PC-3 (cell line): ENCODE data around the gene IGFALS. TPM values are rescaled to one million over a fixed set of nuclear protein-coding genes. Genes with fewer than 3 reads are reported as not detected.

ENCODE experiments used
- ATAC-seq: fragments of 200-7000 bp; cut with Tn5 transposase; 2 replicates; pipeline ENCODE4 v1.9.1; 2020; ENCODE audit warnings: mild to moderate bottlenecking, moderate library complexity
- BruUV-seq: library from RNA; stranded (reverse); fragments of 400-500 nt; replicated peaks from 2 replicates; lab custom pipeline; 2021; lab: Mats Ljungman, UMichigan
- CTCF ChIA-PET: fragments of 300-600 bp; sonication (Branson Sonifier 250); formaldehyde crosslinking; loops from one replicate; lab custom pipeline; 2022; ENCODE audit warnings: antibody characterized with exemption; lab: Charles Lee
- POLR2A ChIA-PET: fragments of 300-600 bp; sonication (Branson Sonifier 250); formaldehyde crosslinking; loops from one replicate; lab custom pipeline; 2022; ENCODE audit warnings: antibody characterized with exemption; ENCODE audit not compliant: unreplicated experiment; lab: Charles Lee
- DNase-seq: peaks from one replicate; pipeline ENCODE4 v3.0.0-alpha.2; 2015
- H2AFZ ChIP-seq: fragments of 300-600 bp; sonication (generic); 2 replicates; pipeline ENCODE4 v1.6.0; 2016; ENCODE audit warnings: antibody characterized with exemption, low read length
- H3F3A ChIP-seq: fragments of 300-600 bp; sonication (generic); one replicate; pipeline ENCODE4 v1.6.0; 2017; ENCODE audit warnings: antibody characterized with exemption, low read length, control low read depth, mild to moderate bottlenecking; ENCODE audit not compliant: unreplicated experiment
- H3K27ac ChIP-seq: fragments of 300-600 bp; sonication (generic); 2 replicates; pipeline ENCODE4 v1.5.1; 2016; ENCODE audit warnings: mild to moderate bottlenecking, low read length
- H3K27me3 ChIP-seq: fragments of 300-600 bp; sonication (generic); 2 replicates; pipeline ENCODE4 v1.6.1; 2016; ENCODE audit warnings: low read length, mixed read lengths
- H3K36me3 ChIP-seq: fragments of 300-600 bp; sonication (generic); 2 replicates; pipeline ENCODE4 v1.6.1; 2016; ENCODE audit warnings: low read depth, mixed run types, low read length, mixed read lengths
- H3K4me1 ChIP-seq: fragments of 300-600 bp; sonication (generic); 2 replicates; pipeline ENCODE4 v1.5.1; 2016; ENCODE audit warnings: low read length; ENCODE audit not compliant: insufficient read depth
- H3K4me2 ChIP-seq: fragments of 300-600 bp; sonication (generic); 2 replicates; pipeline ENCODE4 v1.6.0; 2016; ENCODE audit warnings: low read length
- H3K4me3 ChIP-seq: fragments of 300-600 bp; sonication (generic); 2 replicates; pipeline ENCODE4 v1.5.1; 2016; ENCODE audit warnings: mild to moderate bottlenecking, low read length, mixed read lengths
- H3K79me2 ChIP-seq: fragments of 300-600 bp; sonication (generic); 2 replicates; pipeline ENCODE4 v1.6.1; 2017; ENCODE audit warnings: low read length, mixed read lengths
- H3K9ac ChIP-seq: fragments of 300-600 bp; sonication (generic); 2 replicates; pipeline ENCODE4 v1.6.0; 2016; ENCODE audit warnings: mild to moderate bottlenecking, low read length
- H3K9me2 ChIP-seq: fragments of 300-600 bp; sonication (generic); replicated peaks from 2 replicates; pipeline ENCODE4 v1.6.1; 2016; ENCODE audit warnings: mixed run types, low read length, mixed read lengths
- H3K9me3 ChIP-seq: fragments of 300-600 bp; sonication (generic); 2 replicates; pipeline ENCODE4 v1.6.1; 2016; ENCODE audit warnings: low read length, mixed read lengths
- H4K20me1 ChIP-seq: fragments of 300-600 bp; sonication (generic); 2 replicates; pipeline ENCODE4 v1.6.1; 2016; ENCODE audit warnings: low read length, mixed read lengths
- EZH2 ChIP-seq: fragments of 300-600 bp; sonication (generic); IDR thresholded peaks from one replicate; pipeline ENCODE4 v1.6.1; 2017; ENCODE audit warnings: antibody characterized with exemption, mild to moderate bottlenecking, low read length; ENCODE audit not compliant: unreplicated experiment
- EZH2phosphoT487 ChIP-seq: fragments of 300-600 bp; sonication (generic); IDR thresholded peaks from 2 replicates; pipeline ENCODE4 v1.6.1; 2018; ENCODE audit warnings: mild to moderate bottlenecking, antibody characterized with exemption, low read length, borderline replicate concordance
- intact Hi-C: fragments of 100-400 bp; cut with micrococcal nuclease; formaldehyde crosslinking; loops from 2 replicates; pipeline ENCODE4 v1.9.0; 2023
- total RNA-seq: library from RNA; depleted of rRNA; stranded (reverse); fragments of >200 nt; gene quantifications from 2 replicates; pipeline ENCODE4 v1.2.3, GENCODE V29; 2014
- TF ChIP-seq, protein P1 (sequence below): fragments of 300-600 bp; sonication (generic); conservative IDR thresholded peaks from 2 replicates; pipeline ENCODE4 v1.5.1; 2017; ENCODE audit warnings: antibody characterized with exemption, low read depth, mild to moderate bottlenecking, low read length

IGFALS gene
- total RNA-seq, 1 experiment from 2014 or later, result not detected

DNA sequence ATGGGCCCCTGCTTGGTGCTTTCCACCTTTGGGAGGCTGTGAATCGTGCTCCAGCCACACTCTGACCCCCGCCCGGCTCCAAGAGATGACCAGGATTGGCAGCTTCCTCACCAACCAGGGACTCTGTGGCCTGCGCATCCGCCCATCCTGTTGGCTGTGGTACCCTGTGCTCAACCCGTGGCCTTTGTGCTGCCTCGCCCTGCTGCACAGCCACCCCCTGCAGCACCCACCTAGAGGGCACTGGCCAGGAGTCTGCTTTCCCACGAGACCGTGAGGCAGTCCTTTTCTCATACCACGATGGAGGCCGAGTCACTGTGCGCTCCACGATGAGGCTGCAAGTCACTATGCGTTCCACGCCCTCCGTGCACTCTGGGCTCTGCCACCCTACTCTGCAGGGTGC is 41.6 kb downstream of the IGFALS start:
- ATAC-seq, result no peak
- intact Hi-C loops, result no loop called here
- no peaks in the 10 kb centered on the region for H3K4me1 ChIP-seq
- ChIA-PET POLR2A (no interaction called here), CTCF (no interaction called here)
- no TSS peak for BruUV-seq
- H3K36me3 ChIP-seq, result no peaks in the 10 kb centered on the region
- no peaks in the 10 kb centered on the region for H3K9me3 ChIP-seq
- H3K27ac ChIP-seq, result no peak overlapping the region
- H3K9ac ChIP-seq, result no peak overlapping the region
- H3K9me2 ChIP-seq, result no peaks in the 10 kb centered on the region
- no peaks in the 10 kb centered on the region for H4K20me1 ChIP-seq
- no peak overlapping the region for H2AFZ ChIP-seq
- no peak for DNase-seq
- no peak overlapping the region for H3K4me2 ChIP-seq
- TF ChIP-seq EZH2phosphoT487 (no peak), EZH2 (no peak)
- TF ChIP-seq, protein P1, sequence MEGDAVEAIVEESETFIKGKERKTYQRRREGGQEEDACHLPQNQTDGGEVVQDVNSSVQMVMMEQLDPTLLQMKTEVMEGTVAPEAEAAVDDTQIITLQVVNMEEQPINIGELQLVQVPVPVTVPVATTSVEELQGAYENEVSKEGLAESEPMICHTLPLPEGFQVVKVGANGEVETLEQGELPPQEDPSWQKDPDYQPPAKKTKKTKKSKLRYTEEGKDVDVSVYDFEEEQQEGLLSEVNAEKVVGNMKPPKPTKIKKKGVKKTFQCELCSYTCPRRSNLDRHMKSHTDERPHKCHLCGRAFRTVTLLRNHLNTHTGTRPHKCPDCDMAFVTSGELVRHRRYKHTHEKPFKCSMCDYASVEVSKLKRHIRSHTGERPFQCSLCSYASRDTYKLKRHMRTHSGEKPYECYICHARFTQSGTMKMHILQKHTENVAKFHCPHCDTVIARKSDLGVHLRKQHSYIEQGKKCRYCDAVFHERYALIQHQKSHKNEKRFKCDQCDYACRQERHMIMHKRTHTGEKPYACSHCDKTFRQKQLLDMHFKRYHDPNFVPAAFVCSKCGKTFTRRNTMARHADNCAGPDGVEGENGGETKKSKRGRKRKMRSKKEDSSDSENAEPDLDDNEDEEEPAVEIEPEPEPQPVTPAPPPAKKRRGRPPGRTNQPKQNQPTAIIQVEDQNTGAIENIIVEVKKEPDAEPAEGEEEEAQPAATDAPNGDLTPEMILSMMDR, result no peak
- no peaks in the 10 kb centered on the region for H3F3A ChIP-seq
- H3K79me2 ChIP-seq, result no peaks in the 10 kb centered on the region
- no peaks in the 10 kb centered on the region for H3K27me3 ChIP-seq
- no peak overlapping the region for H3K4me3 ChIP-seq

DNA sequence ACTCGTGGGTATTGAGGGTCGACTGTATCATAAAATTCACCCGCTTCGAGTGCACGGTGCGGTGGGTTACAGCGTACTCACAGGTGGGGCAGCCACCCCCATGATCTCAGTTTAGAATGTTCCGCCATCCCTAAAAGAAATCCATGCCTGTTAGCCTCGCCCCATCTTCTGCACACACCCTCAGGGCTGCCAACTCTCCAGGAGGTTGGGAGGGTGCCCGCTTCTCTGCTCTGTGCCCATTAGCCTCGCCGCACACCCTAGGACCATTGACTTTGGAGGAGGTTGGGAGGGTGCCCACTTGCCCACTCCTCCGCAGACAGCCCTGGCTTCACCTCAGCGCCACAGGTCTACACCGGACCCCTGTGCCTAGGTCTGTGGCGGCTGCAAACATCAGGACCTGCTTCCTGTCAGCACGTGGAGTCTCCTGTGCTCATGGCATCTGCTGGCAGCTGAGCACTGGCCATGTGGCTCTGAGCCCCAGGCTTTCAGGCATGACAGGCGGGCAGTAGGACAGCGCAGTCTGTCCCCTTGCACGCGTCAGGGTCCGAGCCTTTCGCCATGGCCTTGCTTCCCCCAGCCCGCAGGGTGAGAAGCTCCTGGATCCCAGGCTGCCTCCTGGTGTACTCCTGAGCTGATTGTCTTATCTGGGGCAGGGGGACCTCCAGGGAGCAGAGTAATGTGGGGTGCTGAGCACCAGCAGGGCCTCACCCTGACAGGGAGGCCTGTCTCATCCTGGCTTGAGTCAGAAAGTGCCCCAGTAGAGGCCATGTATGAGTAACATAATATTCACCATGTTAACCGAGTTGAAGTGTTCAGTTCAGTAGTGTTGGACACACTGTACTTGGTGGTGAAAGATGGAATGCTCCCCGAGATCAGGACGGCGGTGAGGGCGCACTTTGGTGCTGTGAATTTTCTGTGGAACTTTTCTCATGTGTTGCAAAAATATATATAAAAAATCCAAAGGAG is 44.1 kb downstream of the IGFALS start:
- ChIA-PET CTCF (no interaction called here), POLR2A (no interaction called here)
- Histone ChIP-seq H3K27ac (no peak overlapping the region), H3K4me1 (no peaks in the 10 kb centered on the region), H3K79me2 (no peaks in the 10 kb centered on the region), H3K27me3 (no peaks in the 10 kb centered on the region), H2AFZ (no peak overlapping the region), H3F3A (no peaks in the 10 kb centered on the region), H3K9me2 (no peaks in the 10 kb centered on the region), H3K4me2 (no peak overlapping the region), H3K9me3 (no peaks in the 10 kb centered on the region), H3K4me3 (no peak overlapping the region), H3K9ac (no peak overlapping the region), H3K36me3 (no peaks in the 10 kb centered on the region), H4K20me1 (no peaks in the 10 kb centered on the region)
- ATAC-seq (no peak), DNase-seq (no peak)
- intact Hi-C loops, result no loop called here
- BruUV-seq, result no TSS peak
- TF ChIP-seq, protein P1, result no peak
- no peak for TF ChIP-seq EZH2
- no peak for TF ChIP-seq EZH2phosphoT487

DNA sequence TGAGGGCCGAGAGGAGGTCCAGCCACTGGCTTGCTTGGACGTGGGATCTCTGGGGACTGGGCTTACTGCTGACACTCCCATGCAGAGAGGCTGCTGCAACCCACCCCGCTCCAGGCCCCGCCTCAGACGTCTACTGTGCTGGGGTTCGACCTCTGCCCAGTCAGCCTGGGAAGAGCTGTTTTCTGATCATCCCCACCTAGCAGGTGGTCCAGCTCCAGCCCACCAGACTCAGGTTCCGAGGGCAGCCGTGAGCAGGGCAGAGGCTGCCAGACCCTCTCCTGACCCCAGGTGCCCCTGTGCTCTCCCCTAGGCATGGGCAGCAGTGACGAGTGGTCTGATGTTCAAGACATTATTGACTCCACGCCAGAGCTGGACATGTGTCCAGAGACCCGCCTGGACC is 45.6 kb downstream of the IGFALS start:
- Histone ChIP-seq H3K9me3 (no peaks in the 10 kb centered on the region), H3K4me2 (no peak overlapping the region), H3K36me3 (no peaks in the 10 kb centered on the region), H3F3A (no peaks in the 10 kb centered on the region), H2AFZ (no peak overlapping the region), H4K20me1 (no peaks in the 10 kb centered on the region), H3K79me2 (no peaks in the 10 kb centered on the region), H3K4me1 (no peaks in the 10 kb centered on the region), H3K4me3 (no peak overlapping the region), H3K9me2 (no peaks in the 10 kb centered on the region), H3K27me3 (no peaks in the 10 kb centered on the region), H3K9ac (no peak overlapping the region), H3K27ac (no peak overlapping the region)
- intact Hi-C loops, result no loop called here
- ChIA-PET CTCF (no interaction called here), POLR2A (no interaction called here)
- no peak for DNase-seq
- TF ChIP-seq EZH2phosphoT487 (no peak), EZH2 (no peak)
- TF ChIP-seq, protein P1, result no peak
- no peak for ATAC-seq
- no TSS peak for BruUV-seq
